ENCODE data around the gene KCNV2.

Gene KCNV2

GRCh38 chr9:2778816-2779215 is 61.5 kb downstream of the KCNV2 start:
- H3K4me3 ChIP-seq (replicated peaks; ENCODE audit: low read depth, low read length) = no peak overlapping the region
- TF ChIP-seq, protein P1, sequence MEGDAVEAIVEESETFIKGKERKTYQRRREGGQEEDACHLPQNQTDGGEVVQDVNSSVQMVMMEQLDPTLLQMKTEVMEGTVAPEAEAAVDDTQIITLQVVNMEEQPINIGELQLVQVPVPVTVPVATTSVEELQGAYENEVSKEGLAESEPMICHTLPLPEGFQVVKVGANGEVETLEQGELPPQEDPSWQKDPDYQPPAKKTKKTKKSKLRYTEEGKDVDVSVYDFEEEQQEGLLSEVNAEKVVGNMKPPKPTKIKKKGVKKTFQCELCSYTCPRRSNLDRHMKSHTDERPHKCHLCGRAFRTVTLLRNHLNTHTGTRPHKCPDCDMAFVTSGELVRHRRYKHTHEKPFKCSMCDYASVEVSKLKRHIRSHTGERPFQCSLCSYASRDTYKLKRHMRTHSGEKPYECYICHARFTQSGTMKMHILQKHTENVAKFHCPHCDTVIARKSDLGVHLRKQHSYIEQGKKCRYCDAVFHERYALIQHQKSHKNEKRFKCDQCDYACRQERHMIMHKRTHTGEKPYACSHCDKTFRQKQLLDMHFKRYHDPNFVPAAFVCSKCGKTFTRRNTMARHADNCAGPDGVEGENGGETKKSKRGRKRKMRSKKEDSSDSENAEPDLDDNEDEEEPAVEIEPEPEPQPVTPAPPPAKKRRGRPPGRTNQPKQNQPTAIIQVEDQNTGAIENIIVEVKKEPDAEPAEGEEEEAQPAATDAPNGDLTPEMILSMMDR (IDR thresholded peaks at IDR 0.05; ENCODE audit: low read depth, low read length, missing control alignments) = no peak
- DNase-seq (ENCODE audit: extremely low read depth, low read depth) = no peak

Data from HFF-Myc (cell line).